Fibroblast of villous mesenchyme (primary cell): ENCODE results near the gene C5orf22. TPM values are rescaled to one million over a fixed set of nuclear protein-coding genes. Genes with fewer than 3 reads are reported as not detected.
A peak's percentile ranks its signal among the peaks of the same experiment; 100 is the strongest.

Experiments used
- DNase-seq: peaks from one replicate; pipeline ENCODE4 v3.0.0-alpha.2; 2010; ENCODE audit warnings: low read depth
- H3K4me3 ChIP-seq: 2 replicates; pipeline ENCODE4 v1.5.1; 2011; ENCODE audit warnings: low read depth, mild to moderate bottlenecking, low read length
- CTCF ChIP-seq: IDR thresholded peaks from 2 replicates; pipeline ENCODE4 v1.5.1; 2012; ENCODE audit warnings: low read depth, mild to moderate bottlenecking, low read length; ENCODE audit not compliant: insufficient read depth
- total RNA-seq: library from RNA; depleted of rRNA; stranded (reverse); fragments of >200 nt; gene quantifications from 2 replicates; pipeline ENCODE4 v1.2.3, GENCODE V29; 2012

Gene C5orf22
- 22.2 and 42.3 TPM in 2 replicates for total RNA-seq

DNA sequence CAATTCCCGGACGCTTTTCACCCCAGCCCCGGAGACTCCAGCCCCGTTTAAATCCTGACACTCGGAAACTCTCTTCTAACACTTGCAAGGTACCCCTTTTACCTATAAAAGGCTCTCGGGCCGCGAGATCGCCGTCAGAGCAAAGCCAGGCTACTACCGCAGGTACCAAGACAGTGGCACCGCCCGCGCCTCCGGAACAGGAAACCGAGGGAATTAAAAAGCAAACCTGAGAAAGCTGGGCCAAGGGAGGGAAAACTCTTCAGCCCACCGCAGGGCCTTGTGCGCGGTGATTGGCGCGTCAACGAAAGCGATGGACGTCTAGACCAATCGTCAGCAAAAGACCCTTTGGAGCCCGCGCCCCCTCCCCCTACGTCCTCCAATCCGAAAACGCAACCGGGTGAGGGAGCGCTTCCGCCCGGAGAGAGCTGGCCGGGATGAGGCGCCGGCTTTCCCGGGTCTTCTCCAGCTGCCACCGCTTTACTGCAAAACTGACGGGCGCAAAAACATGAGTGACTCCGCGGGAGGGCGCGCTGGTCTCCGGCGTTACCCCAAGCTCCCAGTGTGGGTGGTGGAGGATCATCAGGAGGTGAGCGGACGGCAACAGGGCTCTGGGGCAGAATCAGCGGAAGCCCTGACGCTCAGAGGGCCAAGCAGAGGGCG is at the start of gene C5orf22, which contains the start of gene DROSHA:
Gene C5orf22, plus strand, starts transcription at position 414 of the 660 bp plus-strand sequence. Its CDS starts 92 bp downstream, at position 506.
Gene DROSHA, minus strand, starts transcription at position 206 of the 660 bp plus-strand sequence. CDS start 3,034 bp downstream, outside the sequence.
- peak within 1 kb of the TSS; percentile 89 for H3K4me3 ChIP-seq
- peak; percentile 96 for DNase-seq
- peak; percentile 5 for TF ChIP-seq CTCF

GRCh38 chr5:31485376-31486207 is 46.5 kb upstream of the C5orf22 start:
- no peak for TF ChIP-seq CTCF
- peak; percentile 68 for DNase-seq
- H3K4me3 ChIP-seq: no peak overlapping the region

GRCh38 chr5:31486441-31486840 is 45.7 kb upstream of the C5orf22 start:
- H3K4me3 ChIP-seq: no peak overlapping the region
- no peak for TF ChIP-seq CTCF
- no peak for DNase-seq

- H3K4me3 ChIP-seq: no peak overlapping the region
- no peak for DNase-seq
- no peak for TF ChIP-seq CTCF
These were observed 44.6 kb upstream of the C5orf22 start for GRCh38 chr5:31487506-31487905.

GRCh38 chr5:31492869-31493268 is 39.2 kb upstream of the C5orf22 start:
- H3K4me3 ChIP-seq: no peak overlapping the region
- TF ChIP-seq CTCF: no peak
- DNase-seq: peak; percentile 43

DNA sequence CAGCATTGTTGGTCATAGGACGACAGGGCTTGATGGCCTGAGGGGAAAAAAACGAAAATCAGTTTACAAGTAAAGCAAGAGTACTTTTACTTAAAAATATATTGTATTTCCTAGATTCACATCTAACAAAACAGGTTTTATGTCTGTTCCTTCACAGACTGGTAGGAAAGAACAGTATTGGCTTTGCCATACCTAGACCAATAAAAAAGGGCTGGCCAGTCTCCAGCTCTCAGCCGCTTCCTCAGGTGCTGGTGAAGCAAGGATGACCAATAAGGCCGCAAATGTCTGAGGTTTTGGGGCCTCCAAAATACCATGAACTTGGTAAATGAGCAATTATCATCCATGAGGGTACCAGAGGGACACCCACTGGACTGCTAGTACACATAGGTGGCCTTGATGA is 36.8 kb upstream of the C5orf22 start:
- no peak for DNase-seq
- TF ChIP-seq CTCF: no peak
- no peak overlapping the region for H3K4me3 ChIP-seq
